MM.1S (cell line): ENCODE data around the gene ABHD1.

ENCODE experiments used
- DNase-seq: peaks from one replicate; pipeline ENCODE4 v3.0.0-alpha.2; 2015
- H2AFZ ChIP-seq: fragments of 300-600 bp; sonication (generic); 2 replicates; pipeline ENCODE4 v1.6.0; 2016; ENCODE audit warnings: antibody characterized with exemption, low read length
- H3F3A ChIP-seq: fragments of 300-600 bp; sonication (generic); 2 replicates; pipeline ENCODE4 v1.6.1; 2016; ENCODE audit warnings: mild to moderate bottlenecking, antibody characterized with exemption, low read length, moderate library complexity, mixed read lengths; ENCODE audit not compliant: insufficient read depth
- H3K27ac ChIP-seq: fragments of 300-600 bp; sonication (generic); 2 replicates; pipeline ENCODE4 v1.5.1; 2016; ENCODE audit warnings: mild to moderate bottlenecking, low read length
- H3K27me3 ChIP-seq: fragments of 300-600 bp; sonication (generic); replicated peaks from 2 replicates; pipeline ENCODE4 v1.6.0; 2016; ENCODE audit warnings: low read length; ENCODE audit not compliant: insufficient read depth
- H3K36me3 ChIP-seq: fragments of 300-600 bp; sonication (generic); replicated peaks from 2 replicates; pipeline ENCODE4 v1.6.1; 2016; ENCODE audit warnings: mild to moderate bottlenecking, low read length, mixed read lengths; ENCODE audit not compliant: insufficient read depth
- H3K4me1 ChIP-seq: fragments of 300-600 bp; sonication (generic); 2 replicates; pipeline ENCODE4 v1.6.1; 2016; ENCODE audit warnings: low read length, mixed read lengths
- H3K4me2 ChIP-seq: fragments of 300-600 bp; sonication (generic); 2 replicates; pipeline ENCODE4 v1.6.0; 2016; ENCODE audit warnings: low read depth, low read length
- H3K4me3 ChIP-seq: fragments of 300-600 bp; sonication (generic); 2 replicates; pipeline ENCODE4 v1.5.1; 2016; ENCODE audit warnings: low read length, mixed read lengths
- H3K79me2 ChIP-seq: fragments of 300-600 bp; sonication (generic); 2 replicates; pipeline ENCODE4 v1.6.1; 2016; ENCODE audit warnings: mixed run types, low read length, mixed read lengths
- H3K9ac ChIP-seq: fragments of 300-600 bp; sonication (generic); 2 replicates; pipeline ENCODE4 v1.6.1; 2016; ENCODE audit warnings: low read length, mixed read lengths
- H3K9me2 ChIP-seq: fragments of 300-600 bp; sonication (generic); replicated peaks from 2 replicates; pipeline ENCODE4 v1.6.1; 2016; ENCODE audit warnings: mild to moderate bottlenecking, low read length, mixed read lengths; ENCODE audit not compliant: insufficient read depth
- H3K9me3 ChIP-seq: fragments of 300-600 bp; sonication (generic); replicated peaks from 2 replicates; pipeline ENCODE4 v1.6.1; 2016; ENCODE audit warnings: mild to moderate bottlenecking, low read length, mixed read lengths; ENCODE audit not compliant: insufficient read depth
- H4K20me1 ChIP-seq: fragments of 300-600 bp; sonication (generic); 2 replicates; pipeline ENCODE4 v1.6.1; 2016; ENCODE audit warnings: mild to moderate bottlenecking, low read length, moderate library complexity, mixed read lengths; ENCODE audit not compliant: insufficient read depth
- EZH2 ChIP-seq: fragments of 300-600 bp; sonication (generic); optimal IDR thresholded peaks from 2 replicates; pipeline ENCODE3; 2017; ENCODE audit warnings: low read depth, mild to moderate bottlenecking, antibody characterized with exemption, low read length, mixed read lengths
- EZH2phosphoT487 ChIP-seq: fragments of 300-600 bp; sonication (generic); IDR thresholded peaks from 2 replicates; pipeline ENCODE4 v1.6.1; 2018; ENCODE audit warnings: antibody characterized with exemption, low read length
- TF ChIP-seq, protein P1 (sequence below): fragments of 300-600 bp; sonication (generic); IDR thresholded peaks from 2 replicates; pipeline ENCODE4 v1.5.1; 2016; ENCODE audit warnings: antibody characterized with exemption, low read length, mixed read lengths

Gene ABHD1

DNA sequence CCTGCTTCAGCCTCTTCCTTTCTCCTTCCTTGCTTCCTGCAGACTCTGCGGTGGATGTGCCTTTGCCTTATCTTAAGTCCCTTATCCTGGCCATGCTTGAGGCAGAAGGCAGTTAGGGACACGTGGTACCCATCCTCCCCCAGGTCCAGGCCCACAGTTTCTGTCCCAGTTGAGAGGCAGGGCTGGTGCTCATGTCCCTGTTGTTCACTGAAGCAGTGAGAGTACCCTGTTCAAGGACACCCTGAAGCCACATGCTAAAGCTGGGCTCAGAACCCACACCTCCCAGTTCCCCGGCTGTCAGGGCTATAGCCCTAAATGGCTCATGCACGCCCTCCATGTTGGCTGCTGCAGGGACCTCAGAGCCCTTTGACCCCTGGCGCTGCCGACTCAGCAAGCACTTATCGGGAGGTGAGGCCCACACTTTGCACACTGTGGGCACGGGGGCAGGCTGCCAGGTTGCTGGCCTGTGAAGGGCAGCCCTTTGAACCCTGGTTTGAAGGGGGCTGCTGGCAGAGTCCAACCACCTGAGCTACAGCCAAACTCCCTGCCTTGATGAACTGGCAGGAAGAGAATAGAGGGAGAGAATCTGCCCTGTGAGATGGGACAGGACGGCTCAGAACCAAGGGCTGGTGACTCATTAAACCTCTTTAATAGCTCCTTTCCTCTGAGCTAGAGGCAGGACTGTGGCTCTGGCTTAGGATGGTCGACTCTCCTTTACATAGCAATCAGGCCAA lies 30.8 kb upstream of the ABHD1 start:
- no peaks in the 10 kb centered on the region for H4K20me1 ChIP-seq
- no peaks in the 10 kb centered on the region for H3K9me2 ChIP-seq
- no peaks in the 10 kb centered on the region for H3K9me3 ChIP-seq
- peaks cover 4% of the 10 kb centered on the region; the same call in 1 of the 2 replicates for H3K4me1 ChIP-seq
- TF ChIP-seq, protein P1, sequence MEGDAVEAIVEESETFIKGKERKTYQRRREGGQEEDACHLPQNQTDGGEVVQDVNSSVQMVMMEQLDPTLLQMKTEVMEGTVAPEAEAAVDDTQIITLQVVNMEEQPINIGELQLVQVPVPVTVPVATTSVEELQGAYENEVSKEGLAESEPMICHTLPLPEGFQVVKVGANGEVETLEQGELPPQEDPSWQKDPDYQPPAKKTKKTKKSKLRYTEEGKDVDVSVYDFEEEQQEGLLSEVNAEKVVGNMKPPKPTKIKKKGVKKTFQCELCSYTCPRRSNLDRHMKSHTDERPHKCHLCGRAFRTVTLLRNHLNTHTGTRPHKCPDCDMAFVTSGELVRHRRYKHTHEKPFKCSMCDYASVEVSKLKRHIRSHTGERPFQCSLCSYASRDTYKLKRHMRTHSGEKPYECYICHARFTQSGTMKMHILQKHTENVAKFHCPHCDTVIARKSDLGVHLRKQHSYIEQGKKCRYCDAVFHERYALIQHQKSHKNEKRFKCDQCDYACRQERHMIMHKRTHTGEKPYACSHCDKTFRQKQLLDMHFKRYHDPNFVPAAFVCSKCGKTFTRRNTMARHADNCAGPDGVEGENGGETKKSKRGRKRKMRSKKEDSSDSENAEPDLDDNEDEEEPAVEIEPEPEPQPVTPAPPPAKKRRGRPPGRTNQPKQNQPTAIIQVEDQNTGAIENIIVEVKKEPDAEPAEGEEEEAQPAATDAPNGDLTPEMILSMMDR, result no peak
- TF ChIP-seq EZH2, result no peak
- TF ChIP-seq EZH2phosphoT487, result no peak
- H3K36me3 ChIP-seq, result no peaks in the 10 kb centered on the region
- H3K4me2 ChIP-seq, result no peak overlapping the region
- H3F3A ChIP-seq, result no peaks in the 10 kb centered on the region
- no peak overlapping the region for H3K4me3 ChIP-seq
- no peak overlapping the region for H2AFZ ChIP-seq
- H3K27me3 ChIP-seq, result no peaks in the 10 kb centered on the region
- no peak overlapping the region for H3K27ac ChIP-seq
- H3K9ac ChIP-seq, result no peak overlapping the region
- H3K79me2 ChIP-seq, result peaks cover 14% of the 10 kb centered on the region
- no peak for DNase-seq

DNA sequence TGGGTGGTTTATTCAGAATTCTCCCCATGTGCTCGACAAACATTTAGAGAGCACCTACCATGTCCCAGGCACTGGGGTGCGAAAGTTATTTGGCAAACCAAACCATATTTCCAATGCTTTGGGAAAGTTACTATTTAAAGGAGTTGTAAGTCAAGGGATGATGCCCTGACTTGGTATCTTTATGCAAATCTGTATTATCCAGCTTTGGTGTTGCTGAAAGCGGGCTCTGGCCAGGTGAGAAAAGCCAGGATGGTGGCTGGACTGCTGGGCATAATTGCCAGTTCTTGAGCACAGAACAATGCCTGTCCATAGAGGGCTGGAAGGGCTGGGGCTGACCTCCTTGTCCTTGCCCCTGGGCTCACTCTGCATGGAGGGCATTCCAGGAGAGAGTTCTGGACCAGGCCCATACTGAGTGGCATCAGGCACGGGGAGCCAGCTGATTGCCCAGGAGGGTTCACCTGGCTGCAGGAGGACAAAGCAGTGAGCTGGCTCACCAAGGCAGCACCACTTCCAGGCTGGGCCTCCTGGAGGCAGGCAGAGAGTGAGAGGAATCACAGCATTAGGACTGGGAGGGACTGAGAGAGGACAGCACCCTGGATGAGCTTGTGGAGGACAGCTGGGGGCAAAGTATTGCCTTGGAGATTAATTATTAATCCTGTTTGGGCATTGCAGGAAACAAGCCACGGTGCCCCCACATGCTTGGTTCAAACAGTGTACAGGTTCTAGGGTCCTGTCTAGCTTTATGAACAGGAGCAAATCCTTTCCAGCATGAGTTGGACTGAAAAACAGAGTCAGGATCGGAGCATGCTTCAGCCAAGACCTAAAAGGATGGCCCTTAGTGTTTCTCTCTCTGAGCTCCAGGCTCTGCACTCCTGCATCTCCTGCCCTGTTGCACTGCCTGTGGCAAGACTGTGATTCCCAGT lies 29.9 kb upstream of the ABHD1 start:
- DNase-seq, result no peak
- TF ChIP-seq EZH2, result no peak

DNA sequence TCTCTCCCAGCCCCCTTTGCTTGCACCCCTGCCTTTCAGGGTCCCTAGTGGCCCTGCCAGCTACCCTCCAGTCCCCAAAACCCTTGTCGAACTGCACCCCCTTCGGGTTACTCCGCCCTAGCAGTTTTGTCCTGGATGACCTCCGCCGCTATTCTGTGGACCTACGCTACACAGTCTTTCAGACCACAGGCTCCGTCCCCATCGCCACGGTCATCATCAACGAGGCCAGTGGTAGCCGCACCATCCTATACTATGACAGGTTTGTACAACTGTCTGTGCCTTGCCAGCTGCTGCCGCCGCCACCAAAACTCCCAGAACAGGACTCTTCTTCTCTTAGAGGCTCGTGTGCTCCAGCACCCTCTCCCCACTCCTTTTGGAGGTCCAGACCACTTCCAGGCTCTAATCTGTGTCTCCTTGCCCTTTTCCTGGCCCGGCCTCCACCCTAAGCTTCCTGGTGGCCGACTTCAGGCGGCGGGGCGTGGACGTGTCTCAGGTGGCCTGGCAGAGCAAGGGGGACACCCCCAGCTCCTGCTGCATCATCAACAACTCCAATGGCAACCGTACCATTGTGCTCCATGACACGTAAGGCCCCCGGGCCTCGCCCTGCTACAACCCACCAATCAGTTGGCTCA lies 29.1 kb upstream of the ABHD1 start:
- Histone ChIP-seq H3K4me2 (no peak overlapping the region), H3K79me2 (no peaks in the 10 kb centered on the region), H3K9me2 (no peaks in the 10 kb centered on the region), H3K9ac (no peak overlapping the region), H3K27me3 (no peaks in the 10 kb centered on the region), H3K36me3 (no peaks in the 10 kb centered on the region), H3K9me3 (no peaks in the 10 kb centered on the region), H2AFZ (no peak overlapping the region), H3K4me1 (peaks cover 4% of the 10 kb centered on the region; the same call in 1 of the 2 replicates), H3F3A (no peaks in the 10 kb centered on the region), H3K27ac (no peak overlapping the region), H4K20me1 (no peaks in the 10 kb centered on the region), H3K4me3 (no peak overlapping the region)
- DNase-seq, result no peak
- TF ChIP-seq EZH2, result no peak
- no peak for TF ChIP-seq EZH2phosphoT487
- TF ChIP-seq, protein P1, result no peak

More for the DNA sequence above, 29.9 kb upstream of the ABHD1 start:
- Histone ChIP-seq H3K9me3 (no peaks in the 10 kb centered on the region), H3K27me3 (no peaks in the 10 kb centered on the region), H3K9ac (no peak overlapping the region), H3K36me3 (no peaks in the 10 kb centered on the region), H3K4me3 (no peak overlapping the region), H3K79me2 (peaks cover 5% of the 10 kb centered on the region), H3K4me1 (peaks cover 4% of the 10 kb centered on the region; the same call in 1 of the 2 replicates), H3K27ac (no peak overlapping the region), H3F3A (no peaks in the 10 kb centered on the region), H3K4me2 (no peak overlapping the region), H2AFZ (no peak overlapping the region), H4K20me1 (no peaks in the 10 kb centered on the region), H3K9me2 (no peaks in the 10 kb centered on the region)
